ENCODE results near the gene KIF26B. TPM values are rescaled to one million over a fixed set of nuclear protein-coding genes. Genes with fewer than 3 reads are reported as not detected.

The KIF26B gene
- total RNA-seq, 2 donors from 2014 or later, result 0.83 to 1.3 TPM

DNA sequence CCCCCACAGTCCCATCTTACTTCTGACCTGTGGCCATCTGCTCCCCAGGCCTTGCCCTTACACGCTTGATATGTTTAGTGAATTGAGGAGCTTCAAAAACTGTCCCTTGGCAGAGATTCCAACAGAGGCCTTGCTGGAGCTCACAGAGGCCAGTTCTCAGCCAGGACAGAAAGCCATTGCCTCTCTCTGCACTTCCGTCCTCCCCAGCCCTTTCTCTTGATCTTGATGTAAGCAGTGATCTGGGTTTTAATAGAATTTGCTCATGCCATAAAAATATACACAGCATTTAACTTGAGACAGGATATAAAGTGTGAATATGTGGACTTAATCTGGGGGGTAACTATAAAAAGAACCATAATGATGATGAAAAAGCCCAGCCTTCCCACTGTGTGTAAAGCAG, 453.5 kb downstream of the KIF26B start:
- H3K4me1 ChIP-seq, result peaks cover 0 to 12% of the 10 kb centered on the region in 2 donors
- no peaks in the 10 kb centered on the region for H3K9me3 ChIP-seq
- no peak overlapping the region for H3K27ac ChIP-seq
- H3K27me3 ChIP-seq, result no peaks in the 10 kb centered on the region
- no peaks in the 10 kb centered on the region for H3K36me3 ChIP-seq
- no peak for TF ChIP-seq CTCF (IDR thresholded peaks at IDR 0.05)
- no peak for DNase-seq (ENCODE audit: low spot score)
- no peak overlapping the region for H3K4me3 ChIP-seq

DNA sequence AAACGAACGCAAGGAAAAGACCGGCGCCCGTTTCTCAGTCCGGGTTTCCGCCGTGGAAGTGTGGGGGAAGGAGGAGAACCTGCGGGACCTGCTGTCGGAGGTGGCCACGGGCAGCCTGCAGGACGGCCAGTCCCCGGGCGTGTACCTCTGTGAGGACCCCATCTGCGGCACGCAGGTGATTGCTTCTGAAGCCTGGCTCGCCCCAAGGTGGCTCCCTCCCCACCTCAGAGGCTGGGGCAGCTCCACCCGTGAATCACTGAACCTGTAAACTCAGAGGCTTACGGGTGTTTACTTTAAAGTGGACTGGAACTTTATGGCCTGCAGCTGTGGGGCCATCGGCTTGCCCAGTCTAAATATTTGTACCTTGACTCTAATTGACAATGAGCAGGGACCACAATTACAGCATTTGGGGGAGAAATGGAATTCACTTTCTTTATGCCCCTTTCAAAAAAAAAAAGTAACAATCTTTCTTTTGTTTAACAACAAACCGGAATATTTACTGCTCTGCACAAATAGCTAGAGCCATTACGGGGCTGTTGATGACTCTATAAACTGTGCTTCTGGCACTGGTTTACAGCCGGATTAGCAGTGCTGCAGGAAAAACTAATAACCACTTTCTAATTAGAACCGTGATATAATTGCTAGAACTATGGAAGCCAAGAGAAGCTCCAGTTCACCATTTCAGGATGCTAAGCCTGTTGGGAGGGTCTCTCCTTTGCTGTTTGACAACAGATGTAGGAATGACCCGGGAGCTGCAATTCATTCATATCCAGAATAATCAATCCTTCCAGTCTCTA, 454.8 kb downstream of the KIF26B start:
- no peak for DNase-seq (ENCODE audit: low spot score)
- Histone ChIP-seq H3K36me3 (no peaks in the 10 kb centered on the region), H3K27ac (no peak overlapping the region), H3K4me3 (no peak overlapping the region), H3K27me3 (no peaks in the 10 kb centered on the region), H3K4me1 (peaks cover 0 to 12% of the 10 kb centered on the region in 2 donors), H3K9me3 (no peaks in the 10 kb centered on the region)
- TF ChIP-seq CTCF (IDR thresholded peaks at IDR 0.05), result no peak

- TF ChIP-seq CTCF (IDR thresholded peaks at IDR 0.05), result no peak
- H3K4me1 ChIP-seq, result no peaks in the 10 kb centered on the region
- H3K27ac ChIP-seq, result no peak overlapping the region
- no peaks in the 10 kb centered on the region for H3K36me3 ChIP-seq
- no peak overlapping the region for H3K4me3 ChIP-seq
- no peaks in the 10 kb centered on the region for H3K9me3 ChIP-seq
- H3K27me3 ChIP-seq, result no peaks in the 10 kb centered on the region
- DNase-seq (ENCODE audit: low spot score), result no peak
Observed at GRCh38 chr1:245611251-245611650, 456.5 kb downstream of the KIF26B start.

GRCh38 chr1:245614476-245614875, 459.7 kb downstream of the KIF26B start:
- Histone ChIP-seq H3K27me3 (no peaks in the 10 kb centered on the region), H3K36me3 (no peaks in the 10 kb centered on the region), H3K4me3 (no peak overlapping the region), H3K9me3 (no peaks in the 10 kb centered on the region), H3K27ac (no peak overlapping the region), H3K4me1 (no peaks in the 10 kb centered on the region)
- DNase-seq (ENCODE audit: low spot score), result no peak
- TF ChIP-seq CTCF (IDR thresholded peaks at IDR 0.05), result no peak

- no peak for DNase-seq (ENCODE audit: low spot score)
- no peak overlapping the region for H3K27ac ChIP-seq
- TF ChIP-seq CTCF (IDR thresholded peaks at IDR 0.05), result no peak
Observed at GRCh38 chr1:245615001-245615400, 460.2 kb downstream of the KIF26B start.

DNA sequence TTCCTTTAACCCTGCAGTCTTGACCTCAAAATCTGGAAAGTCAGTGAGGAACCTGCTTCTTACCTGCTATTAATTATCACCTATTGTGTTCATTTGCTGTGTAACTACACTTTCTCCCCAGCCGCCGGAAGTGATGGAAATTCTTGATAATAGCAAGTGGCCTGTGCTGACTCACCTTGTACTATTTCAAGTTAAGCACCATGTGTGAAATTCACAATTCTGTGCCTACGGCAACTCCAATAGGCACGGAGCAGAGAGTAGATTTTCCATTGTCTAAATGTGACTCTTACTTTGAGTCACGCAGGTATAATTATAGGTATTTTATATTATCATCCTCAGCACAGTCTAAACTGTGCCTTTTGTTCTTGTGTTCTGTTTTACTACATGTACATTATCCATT, 466.8 kb downstream of the KIF26B start:
- no peak overlapping the region for H3K27ac ChIP-seq
- no peak for TF ChIP-seq CTCF (IDR thresholded peaks at IDR 0.05)
- no peak overlapping the region for H3K4me3 ChIP-seq
- no peaks in the 10 kb centered on the region for H3K9me3 ChIP-seq
- no peaks in the 10 kb centered on the region for H3K36me3 ChIP-seq
- no peaks in the 10 kb centered on the region for H3K27me3 ChIP-seq
- no peaks in the 10 kb centered on the region for H3K4me1 ChIP-seq
- DNase-seq (ENCODE audit: low spot score), result no peak

More at GRCh38 chr1:245615001-245615400, 460.2 kb downstream of the KIF26B start:
- Histone ChIP-seq H3K27me3 (no peaks in the 10 kb centered on the region), H3K36me3 (no peaks in the 10 kb centered on the region), H3K9me3 (no peaks in the 10 kb centered on the region), H3K4me3 (no peak overlapping the region), H3K4me1 (no peaks in the 10 kb centered on the region)
